Measurements from ENCODE around the gene GPS1.
A peak's percentile ranks its signal among the peaks of the same experiment; 100 is the strongest.

The GPS1 gene

GRCh38 chr17:82064433-82065192 lies 12.9 kb downstream of the GPS1 start:
- no peaks in the 10 kb centered on the region for H3K27me3 ChIP-seq (ENCODE audit: control insufficient read depth in 1 of 2, insufficient read depth in 2 of 2, low read length in 2 of 2)
- H3K4me3 ChIP-seq (ENCODE audit: low read depth in 1 of 2, low read length in 2 of 2), result peak overlapping the region; percentile 68 to 77
- peaks cover 20% of the 10 kb centered on the region for H3K4me1 ChIP-seq (ENCODE audit: insufficient read depth, low read length)
- no peaks in the 10 kb centered on the region for H3K9me3 ChIP-seq (ENCODE audit: low read length)
- H3K9ac ChIP-seq (ENCODE audit: low read length), result peak overlapping the region; percentile 74
- peak overlapping the region; percentile 78 for H3K27ac ChIP-seq (ENCODE audit: low read depth, low read length)
- H3K36me3 ChIP-seq (ENCODE audit: insufficient read depth, low read length), result peaks cover 34% of the 10 kb centered on the region

GRCh38 chr17:82065193-82065637 lies 13.5 kb downstream of the GPS1 start:
- Histone ChIP-seq H3K4me1 (ENCODE audit: insufficient read depth, low read length) (peaks cover 20% of the 10 kb centered on the region), H3K36me3 (ENCODE audit: insufficient read depth, low read length) (peaks cover 31% of the 10 kb centered on the region), H3K27me3 (ENCODE audit: control insufficient read depth in 1 of 2, insufficient read depth in 2 of 2, low read length in 2 of 2) (no peaks in the 10 kb centered on the region), H3K9ac (ENCODE audit: low read length) (peak overlapping the region; percentile 74), H3K27ac (ENCODE audit: low read depth, low read length) (peak overlapping the region; percentile 78), H3K9me3 (ENCODE audit: low read length) (no peaks in the 10 kb centered on the region), H3K4me3 (ENCODE audit: low read depth in 1 of 2, low read length in 2 of 2) (peak overlapping the region; percentile 68 to 77)

DNA sequence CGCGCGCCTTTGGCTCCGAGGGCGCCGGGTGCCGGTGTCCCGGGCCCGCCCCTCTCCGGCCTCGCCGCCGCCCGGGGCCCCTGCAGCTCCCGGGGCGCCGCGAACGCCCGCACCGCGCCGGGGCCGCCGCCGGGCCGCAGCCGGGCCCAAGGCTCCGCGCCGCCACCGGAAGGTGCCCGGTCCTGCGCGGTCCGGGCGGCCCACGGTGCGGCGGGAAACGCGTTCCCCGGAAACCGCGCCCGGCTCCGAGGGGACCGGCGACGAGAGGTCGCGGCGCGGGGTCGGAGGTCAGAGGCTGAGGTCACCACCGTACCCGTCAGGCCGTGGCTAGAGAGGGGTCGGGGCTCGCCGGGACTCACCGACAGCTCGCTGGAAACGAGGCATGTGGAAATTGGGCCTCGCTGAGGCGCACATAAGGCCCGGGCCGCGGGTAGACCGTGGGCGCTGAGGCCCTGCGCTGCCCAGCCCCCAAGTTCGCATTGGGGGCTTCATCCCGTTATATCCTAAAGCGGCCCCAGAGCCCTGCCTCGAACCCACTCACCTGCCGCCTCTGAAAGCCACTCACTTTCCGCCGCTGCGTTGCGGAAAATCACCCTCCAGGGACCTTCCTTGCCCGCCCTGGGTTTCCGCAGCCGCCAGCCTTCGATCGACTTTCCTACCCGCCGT lies 14.1 kb downstream of the GPS1 start, which contains the start of gene DUS1L:
DUS1L (minus strand) TSS at position 167 of the 666 bp plus-strand sequence. CDS start 745 bp downstream, outside the sequence.
- Histone ChIP-seq H3K4me1 (ENCODE audit: insufficient read depth, low read length) (peaks cover 20% of the 10 kb centered on the region), H3K36me3 (ENCODE audit: insufficient read depth, low read length) (peaks cover 25% of the 10 kb centered on the region), H3K9me3 (ENCODE audit: low read length) (no peaks in the 10 kb centered on the region), H3K4me3 (ENCODE audit: low read depth in 1 of 2, low read length in 2 of 2) (peak within 1 kb of the TSS; percentile 68 to 77), H3K27me3 (ENCODE audit: control insufficient read depth in 1 of 2, insufficient read depth in 2 of 2, low read length in 2 of 2) (no peaks in the 10 kb centered on the region), H3K27ac (ENCODE audit: low read depth, low read length) (peak within 1 kb of the TSS; percentile 90), H3K9ac (ENCODE audit: low read length) (peak within 1 kb of the TSS; percentile 74)

DNA sequence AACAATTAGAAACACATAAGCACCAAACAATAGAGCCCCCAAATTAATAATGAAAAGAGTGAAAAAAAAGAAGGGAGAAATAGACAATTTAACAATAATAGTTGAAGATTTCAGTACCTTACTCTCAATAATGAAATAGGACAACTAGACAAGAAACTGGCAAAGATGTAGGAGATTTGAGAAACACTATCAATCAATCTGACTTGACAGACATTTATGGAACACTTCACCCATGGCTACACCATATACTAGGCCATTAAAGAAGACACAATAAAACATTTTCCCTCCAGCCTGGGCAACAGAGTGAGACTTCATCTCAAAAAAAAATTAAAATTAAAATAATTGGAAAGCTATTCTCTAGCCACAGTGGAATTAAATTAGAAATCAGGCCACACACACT lies 18.9 kb downstream of the GPS1 start:
- no peaks in the 10 kb centered on the region for H3K9me3 ChIP-seq (ENCODE audit: low read length)
- H3K4me1 ChIP-seq (ENCODE audit: insufficient read depth, low read length), result peaks cover 8% of the 10 kb centered on the region
- H3K36me3 ChIP-seq (ENCODE audit: insufficient read depth, low read length), result no peaks in the 10 kb centered on the region
- no peaks in the 10 kb centered on the region for H3K27me3 ChIP-seq (ENCODE audit: control insufficient read depth in 1 of 2, insufficient read depth in 2 of 2, low read length in 2 of 2)
- no peak overlapping the region for H3K27ac ChIP-seq (ENCODE audit: low read depth, low read length)
- no peak overlapping the region for H3K4me3 ChIP-seq (ENCODE audit: low read depth in 1 of 2, low read length in 2 of 2)
- H3K9ac ChIP-seq (ENCODE audit: low read length), result no peak overlapping the region

DNA sequence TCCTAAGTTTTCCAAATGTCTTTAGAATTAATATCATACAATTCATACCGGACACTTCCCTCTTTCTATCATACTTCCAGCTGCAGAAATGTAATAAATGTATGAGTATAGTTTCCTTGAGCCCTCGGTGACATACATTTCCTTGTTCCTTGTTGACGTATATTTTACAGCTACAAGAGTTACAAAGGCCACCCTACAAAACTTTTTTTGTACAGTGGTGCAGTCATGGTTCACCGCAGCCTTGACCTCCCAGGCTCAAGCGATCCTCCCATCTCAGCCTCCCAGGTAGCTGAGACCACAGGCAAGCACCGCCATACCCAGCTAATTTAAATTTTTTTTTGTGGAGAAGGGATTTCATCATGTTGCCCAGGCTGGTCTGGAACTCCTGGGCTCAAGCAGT lies 21.1 kb downstream of the GPS1 start:
- Histone ChIP-seq H3K27ac (ENCODE audit: low read depth, low read length) (no peak overlapping the region), H3K4me1 (ENCODE audit: insufficient read depth, low read length) (no peaks in the 10 kb centered on the region), H3K9me3 (ENCODE audit: low read length) (no peaks in the 10 kb centered on the region), H3K27me3 (ENCODE audit: control insufficient read depth in 1 of 2, insufficient read depth in 2 of 2, low read length in 2 of 2) (no peaks in the 10 kb centered on the region), H3K9ac (ENCODE audit: low read length) (no peak overlapping the region), H3K36me3 (ENCODE audit: insufficient read depth, low read length) (no peaks in the 10 kb centered on the region), H3K4me3 (ENCODE audit: low read depth in 1 of 2, low read length in 2 of 2) (no peak overlapping the region)

DNA sequence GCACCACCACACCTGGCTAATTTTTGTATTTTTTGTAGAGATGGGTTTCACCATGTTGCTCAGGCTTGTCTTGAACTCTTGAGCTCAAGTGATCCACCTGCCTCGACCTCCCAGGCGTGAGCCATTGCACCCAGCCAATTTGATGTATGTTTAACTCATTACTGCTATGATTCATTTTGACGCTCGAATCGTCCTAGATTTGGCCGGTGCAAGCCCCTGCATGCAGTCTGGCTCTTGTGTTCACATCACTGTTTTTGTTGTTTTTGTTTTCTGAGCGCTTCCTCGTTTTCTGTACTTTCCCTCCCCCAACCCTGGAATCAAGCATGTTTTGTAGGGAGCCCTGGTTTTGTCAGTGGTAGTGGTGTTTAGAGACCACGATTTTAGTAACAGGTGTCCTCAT lies 21.7 kb downstream of the GPS1 start:
- Histone ChIP-seq H3K9ac (ENCODE audit: low read length) (no peak overlapping the region), H3K4me3 (ENCODE audit: low read depth in 1 of 2, low read length in 2 of 2) (no peak overlapping the region), H3K9me3 (ENCODE audit: low read length) (no peaks in the 10 kb centered on the region), H3K36me3 (ENCODE audit: insufficient read depth, low read length) (no peaks in the 10 kb centered on the region), H3K27ac (ENCODE audit: low read depth, low read length) (no peak overlapping the region), H3K27me3 (ENCODE audit: control insufficient read depth in 1 of 2, insufficient read depth in 2 of 2, low read length in 2 of 2) (no peaks in the 10 kb centered on the region), H3K4me1 (ENCODE audit: insufficient read depth, low read length) (no peaks in the 10 kb centered on the region)

- H3K9ac ChIP-seq (ENCODE audit: low read length), result no peak overlapping the region
- H3K27ac ChIP-seq (ENCODE audit: low read depth, low read length), result no peak overlapping the region
- no peaks in the 10 kb centered on the region for H3K4me1 ChIP-seq (ENCODE audit: insufficient read depth, low read length)
- no peaks in the 10 kb centered on the region for H3K27me3 ChIP-seq (ENCODE audit: control insufficient read depth in 1 of 2, insufficient read depth in 2 of 2, low read length in 2 of 2)
- H3K9me3 ChIP-seq (ENCODE audit: low read length), result no peaks in the 10 kb centered on the region
- H3K36me3 ChIP-seq (ENCODE audit: insufficient read depth, low read length), result no peaks in the 10 kb centered on the region
- no peak overlapping the region for H3K4me3 ChIP-seq (ENCODE audit: low read depth in 1 of 2, low read length in 2 of 2)
These were observed 24.5 kb downstream of the GPS1 start for GRCh38 chr17:82076018-82076784.

DNA sequence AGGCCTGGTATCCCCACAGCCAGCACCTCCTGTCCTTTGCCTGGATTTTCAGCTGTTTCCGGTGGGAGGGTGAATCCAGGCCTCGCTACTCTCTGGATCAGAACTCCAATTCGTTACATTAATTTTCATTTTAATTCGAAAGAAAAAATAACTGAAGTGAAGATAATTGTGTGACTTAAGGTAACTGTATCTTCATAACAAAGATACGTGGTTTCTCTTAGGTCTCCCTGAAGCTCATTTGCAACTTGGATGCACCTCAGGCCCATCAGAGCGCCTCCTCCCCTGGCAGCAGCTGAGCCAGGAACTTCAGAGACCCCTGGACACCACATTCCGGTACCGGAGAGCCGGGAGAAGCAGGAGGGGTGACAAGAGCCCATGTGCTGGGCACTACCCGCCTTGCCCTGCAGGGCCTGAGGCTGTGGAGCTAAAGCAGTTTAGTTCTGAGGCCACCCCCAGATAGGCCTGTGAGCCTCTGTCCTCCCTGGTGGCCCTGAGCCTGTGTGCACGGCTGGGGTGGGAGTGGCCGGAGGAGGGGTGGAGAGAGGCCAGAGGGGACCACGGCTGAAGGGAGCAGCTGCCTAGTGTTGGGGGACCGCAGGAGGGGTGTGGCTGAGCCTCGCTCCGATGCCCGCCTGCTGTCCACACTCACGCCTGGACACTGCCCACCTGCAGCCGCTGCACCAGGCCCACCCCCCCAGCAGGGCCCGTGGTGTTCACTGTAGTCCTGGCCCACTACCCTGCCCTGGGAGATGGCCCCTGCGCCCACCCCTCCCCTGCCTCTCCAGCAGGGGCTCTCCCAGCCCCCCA lies 25.3 kb downstream of the GPS1 start:
- H3K27me3 ChIP-seq (ENCODE audit: control insufficient read depth in 1 of 2, insufficient read depth in 2 of 2, low read length in 2 of 2), result no peaks in the 10 kb centered on the region
- no peaks in the 10 kb centered on the region for H3K4me1 ChIP-seq (ENCODE audit: insufficient read depth, low read length)
- H3K27ac ChIP-seq (ENCODE audit: low read depth, low read length), result no peak overlapping the region
- no peak overlapping the region for H3K4me3 ChIP-seq (ENCODE audit: low read depth in 1 of 2, low read length in 2 of 2)
- no peaks in the 10 kb centered on the region for H3K36me3 ChIP-seq (ENCODE audit: insufficient read depth, low read length)
- H3K9ac ChIP-seq (ENCODE audit: low read length), result no peak overlapping the region
- no peaks in the 10 kb centered on the region for H3K9me3 ChIP-seq (ENCODE audit: low read length)

GRCh38 chr17:82077617-82078358 lies 26.1 kb downstream of the GPS1 start:
- H3K27ac ChIP-seq (ENCODE audit: low read depth, low read length), result no peak overlapping the region
- H3K4me1 ChIP-seq (ENCODE audit: insufficient read depth, low read length), result no peaks in the 10 kb centered on the region
- H3K9me3 ChIP-seq (ENCODE audit: low read length), result no peaks in the 10 kb centered on the region
- no peaks in the 10 kb centered on the region for H3K36me3 ChIP-seq (ENCODE audit: insufficient read depth, low read length)
- no peak overlapping the region for H3K4me3 ChIP-seq (ENCODE audit: low read depth in 1 of 2, low read length in 2 of 2)
- no peaks in the 10 kb centered on the region for H3K27me3 ChIP-seq (ENCODE audit: control insufficient read depth in 1 of 2, insufficient read depth in 2 of 2, low read length in 2 of 2)
- no peak overlapping the region for H3K9ac ChIP-seq (ENCODE audit: low read length)

- H3K4me3 ChIP-seq (ENCODE audit: low read depth in 1 of 2, low read length in 2 of 2), result no peak overlapping the region
- H3K4me1 ChIP-seq (ENCODE audit: insufficient read depth, low read length), result no peaks in the 10 kb centered on the region
- H3K36me3 ChIP-seq (ENCODE audit: insufficient read depth, low read length), result no peaks in the 10 kb centered on the region
- no peaks in the 10 kb centered on the region for H3K27me3 ChIP-seq (ENCODE audit: control insufficient read depth in 1 of 2, insufficient read depth in 2 of 2, low read length in 2 of 2)
- H3K27ac ChIP-seq (ENCODE audit: low read depth, low read length), result no peak overlapping the region
- H3K9ac ChIP-seq (ENCODE audit: low read length), result no peak overlapping the region
- no peaks in the 10 kb centered on the region for H3K9me3 ChIP-seq (ENCODE audit: low read length)
These were observed 26.7 kb downstream of the GPS1 start for GRCh38 chr17:82078433-82078832.
